Middle frontal gyrus (tissue), 1 donor: ENCODE results near the gene PALMD.

Experiments
- DNase-seq: peaks from one replicate; pipeline ENCODE4 v3.0.0-alpha.2; 2015; ENCODE audit warnings: low spot score; ENCODE audit errors: extremely low spot score

The PALMD gene

DNA sequence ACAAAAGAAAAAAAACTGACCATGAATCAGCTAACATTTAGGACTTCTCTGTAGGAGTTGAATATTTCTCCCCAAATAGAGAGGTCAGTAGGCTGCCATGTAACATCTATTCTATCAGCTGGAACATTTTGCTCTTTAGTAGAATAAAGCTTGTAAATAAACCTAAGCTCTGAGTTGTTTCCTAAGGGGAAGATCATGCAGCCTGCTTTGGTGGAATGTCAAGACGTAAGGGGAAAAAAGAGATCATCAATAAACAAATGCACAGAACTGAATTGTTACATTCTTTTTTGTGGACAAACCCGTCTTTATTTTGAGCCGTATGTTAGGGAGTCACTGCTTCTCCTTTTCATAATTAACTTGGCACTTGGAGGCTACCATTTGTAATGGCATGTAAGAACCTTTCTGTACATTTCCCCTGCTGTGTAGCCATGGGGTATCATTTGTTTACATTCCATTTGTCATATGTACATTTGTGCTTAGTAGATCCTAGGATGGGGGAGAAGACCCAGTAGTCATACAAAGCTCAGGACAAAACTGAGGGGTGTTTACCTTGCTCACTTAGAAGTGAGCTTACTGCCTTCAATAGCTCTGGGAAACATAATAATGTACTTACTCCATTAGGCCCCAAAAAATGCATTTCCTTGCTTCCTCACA, 10.8 kb upstream of the PALMD start:
- no peak for DNase-seq

GRCh38 chr1:99635664-99636063, 10.2 kb upstream of the PALMD start:
- DNase-seq = no peak

- DNase-seq = no peak
Observed at GRCh38 chr1:99636647-99637175, 9.2 kb upstream of the PALMD start.

GRCh38 chr1:99638853-99639252, 7.1 kb upstream of the PALMD start:
- no peak for DNase-seq

GRCh38 chr1:99639408-99639807, 6.5 kb upstream of the PALMD start:
- DNase-seq = no peak

DNA sequence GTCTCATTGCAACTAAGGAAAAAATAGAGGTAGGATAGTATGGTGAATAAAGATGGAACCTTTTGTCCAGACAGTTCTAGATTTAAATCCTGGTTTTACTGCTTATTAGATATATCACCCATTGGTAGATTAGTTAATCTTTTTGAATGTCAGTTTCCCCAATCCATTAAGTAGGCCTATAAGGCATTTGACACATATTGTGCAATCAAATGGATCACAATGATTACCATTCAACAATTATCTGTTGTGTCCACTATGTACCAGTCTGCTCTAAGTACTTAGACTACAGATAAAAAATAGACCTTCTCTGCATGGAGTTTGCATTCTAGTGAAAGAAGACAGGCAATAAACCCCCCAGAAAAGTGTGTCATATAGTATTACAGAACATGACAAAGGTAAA, 6.0 kb upstream of the PALMD start:
- no peak for DNase-seq

- DNase-seq = no peak
Observed at GRCh38 chr1:99640672-99641071, 5.2 kb upstream of the PALMD start.

DNA sequence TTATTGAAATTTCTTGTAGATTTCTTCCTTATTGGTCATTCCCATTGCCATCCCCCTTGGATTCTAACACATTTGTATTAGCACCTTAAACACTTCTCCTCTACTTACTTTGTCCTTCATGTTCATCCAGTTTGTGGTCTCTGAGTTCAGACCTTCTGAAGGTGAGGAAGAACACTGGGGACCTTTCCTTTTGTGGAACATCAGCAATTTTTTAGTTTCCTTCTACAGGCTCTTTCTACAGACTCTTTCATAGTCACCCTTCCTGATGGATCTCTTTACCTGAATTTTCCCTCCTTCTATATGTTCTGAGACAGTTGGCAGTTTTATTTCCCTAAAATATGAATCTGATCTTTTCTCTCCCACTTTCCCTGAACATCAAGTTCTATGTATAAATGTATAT, 4.4 kb upstream of the PALMD start:
- no peak for DNase-seq

DNA sequence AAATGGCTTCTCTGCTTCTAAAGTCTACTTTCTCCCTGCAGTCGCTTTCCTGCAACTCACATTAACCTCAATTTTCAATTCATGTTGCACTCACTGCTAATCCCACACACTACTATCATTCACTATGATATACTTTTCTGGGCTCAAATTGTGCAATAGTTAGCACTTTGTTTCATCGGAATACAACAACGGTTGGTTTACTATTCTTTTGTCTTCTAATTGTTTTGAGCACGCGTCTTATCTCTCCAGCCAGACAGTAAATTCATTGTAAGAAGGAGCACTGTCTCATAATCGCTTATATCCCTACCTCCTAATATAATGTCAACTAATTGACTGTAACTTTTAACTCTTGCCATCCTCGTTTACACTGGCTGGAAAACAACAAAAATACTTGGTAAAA, 3.9 kb upstream of the PALMD start:
- DNase-seq = no peak

- DNase-seq = no peak
Observed at GRCh38 chr1:99643021-99643779, 2.7 kb upstream of the PALMD start.

DNA sequence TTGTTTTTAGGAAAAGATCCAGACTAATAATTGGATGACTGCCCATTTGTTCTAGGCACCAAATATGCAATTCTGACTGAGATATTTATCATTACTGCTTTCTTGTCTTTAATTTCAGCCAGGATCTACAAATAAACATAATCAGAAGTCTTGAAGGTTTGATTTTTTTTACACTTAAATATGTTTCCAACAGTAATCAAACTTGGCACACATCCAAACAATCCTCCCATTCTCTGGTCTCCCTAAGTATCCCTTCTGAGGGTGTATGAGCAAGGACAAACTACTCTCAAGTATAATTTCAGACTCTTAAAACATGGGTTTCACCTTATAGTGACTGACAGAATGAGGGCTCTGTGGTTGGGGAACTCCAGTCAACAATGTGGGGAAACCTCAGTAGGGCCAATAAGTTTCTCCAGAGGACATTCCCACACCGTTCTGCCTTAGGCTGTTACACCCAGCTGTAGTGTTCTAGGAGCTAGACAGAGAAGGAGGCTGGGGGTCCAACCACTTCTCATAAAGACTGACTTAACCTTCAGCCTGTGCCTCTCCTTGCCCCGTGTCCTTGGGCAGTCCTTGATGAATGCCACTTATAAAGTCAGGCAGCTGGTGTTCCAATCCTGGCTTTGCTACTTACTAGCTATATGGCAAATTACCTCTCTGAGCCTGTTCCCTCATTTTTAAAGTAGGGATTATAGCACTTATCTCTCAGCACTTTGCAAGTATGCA, 1.5 kb upstream of the PALMD start:
- no peak for DNase-seq

- DNase-seq = no peak
Observed at GRCh38 chr1:99645203-99645602, 710 bp upstream of the PALMD start.

DNA sequence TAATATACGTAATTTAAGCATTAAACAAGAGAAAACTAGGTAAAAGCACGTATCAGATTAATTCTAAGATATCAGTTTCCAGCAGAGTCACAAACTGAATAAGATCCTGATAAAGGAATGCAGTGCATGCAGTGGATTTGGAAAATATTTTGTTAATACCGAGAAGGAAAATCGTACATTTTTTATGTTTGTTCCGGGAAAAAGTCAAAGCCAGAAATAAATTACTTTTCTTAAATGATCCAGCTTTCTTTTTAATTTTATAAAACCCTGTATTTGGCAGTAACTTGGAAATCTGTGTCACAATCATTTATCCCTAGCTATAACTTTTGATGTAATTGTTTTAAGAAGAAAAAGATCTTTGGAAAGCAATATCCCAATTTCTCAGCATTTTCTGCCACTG, 955 bp downstream of the PALMD start:
- DNase-seq = no peak

DNA sequence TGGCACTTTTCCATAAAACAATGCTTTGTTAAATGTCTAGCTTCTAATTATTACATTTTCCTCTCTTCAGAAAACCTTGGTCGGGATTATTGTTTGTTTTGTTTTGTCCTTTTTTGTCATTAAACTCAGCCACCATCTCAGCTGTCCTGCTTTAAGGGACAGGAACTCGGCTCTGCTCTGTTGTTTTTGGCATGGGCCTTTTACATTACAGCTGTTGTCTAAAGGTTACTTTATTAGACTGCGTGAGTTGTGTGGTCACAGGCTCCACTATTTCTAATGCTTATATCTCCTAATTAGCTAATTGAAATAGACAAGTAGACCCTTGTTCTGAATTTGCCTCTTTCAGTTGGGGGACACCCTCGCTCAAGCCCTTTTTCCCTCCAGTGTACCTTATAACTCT, 1.6 kb downstream of the PALMD start:
- DNase-seq = no peak

- no peak for DNase-seq
Observed at GRCh38 chr1:99648107-99648506, 2.2 kb downstream of the PALMD start.

DNA sequence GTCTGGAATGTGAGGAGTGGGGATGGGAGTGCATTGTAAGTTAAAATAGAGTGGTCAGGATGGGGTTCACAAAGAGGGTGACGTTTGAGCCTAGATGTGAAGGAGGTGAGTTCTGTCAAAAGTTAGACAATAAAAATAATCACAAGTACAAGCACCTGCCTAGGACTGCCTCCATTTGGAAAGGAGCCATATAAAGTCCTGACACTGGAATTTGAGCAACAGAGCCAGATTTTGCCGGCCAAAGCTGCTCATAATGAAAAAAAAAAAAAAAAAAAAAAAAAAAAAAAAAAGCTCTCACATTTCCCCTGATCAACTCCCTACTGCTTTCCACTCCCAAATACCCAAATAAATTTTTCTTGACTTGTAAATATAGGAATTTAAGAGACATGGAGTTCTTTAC, 4.1 kb downstream of the PALMD start:
- no peak for DNase-seq

DNA sequence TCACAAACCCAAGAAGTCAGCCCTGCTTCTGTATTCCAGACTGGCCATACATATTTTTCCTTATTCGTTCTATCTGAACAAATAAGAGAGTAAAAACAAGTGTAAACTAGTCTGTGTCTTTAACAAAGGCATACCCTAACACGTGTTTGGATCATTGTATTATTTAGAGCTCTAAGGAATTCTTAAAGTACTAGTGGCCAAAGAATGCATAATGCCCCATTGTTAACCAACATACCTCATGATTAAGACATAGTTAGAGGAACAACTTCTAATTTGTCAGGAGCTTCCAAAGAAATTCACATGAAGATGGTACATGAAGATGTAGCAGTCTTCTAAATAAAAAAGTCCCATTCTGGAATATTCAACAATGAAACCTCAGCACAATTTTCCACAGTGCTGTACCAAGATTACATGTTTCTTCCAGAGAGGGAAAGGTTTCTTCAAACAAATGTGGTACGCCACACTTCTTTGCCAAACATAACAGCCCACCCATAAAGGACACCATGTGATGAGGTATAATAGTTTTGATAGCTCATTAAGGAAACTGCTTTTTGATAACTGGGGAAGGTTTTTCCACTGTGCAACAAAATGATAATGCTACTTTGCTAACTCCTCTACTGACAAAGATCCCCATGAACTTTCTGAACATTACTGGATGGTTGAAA, 5.0 kb downstream of the PALMD start:
- DNase-seq = no peak

GRCh38 chr1:99652881-99653281, 7.0 kb downstream of the PALMD start:
- no peak for DNase-seq

GRCh38 chr1:99655376-99655775, 9.5 kb downstream of the PALMD start:
- no peak for DNase-seq

- DNase-seq = no peak
Observed at GRCh38 chr1:99656701-99657100, 10.8 kb downstream of the PALMD start.

DNA sequence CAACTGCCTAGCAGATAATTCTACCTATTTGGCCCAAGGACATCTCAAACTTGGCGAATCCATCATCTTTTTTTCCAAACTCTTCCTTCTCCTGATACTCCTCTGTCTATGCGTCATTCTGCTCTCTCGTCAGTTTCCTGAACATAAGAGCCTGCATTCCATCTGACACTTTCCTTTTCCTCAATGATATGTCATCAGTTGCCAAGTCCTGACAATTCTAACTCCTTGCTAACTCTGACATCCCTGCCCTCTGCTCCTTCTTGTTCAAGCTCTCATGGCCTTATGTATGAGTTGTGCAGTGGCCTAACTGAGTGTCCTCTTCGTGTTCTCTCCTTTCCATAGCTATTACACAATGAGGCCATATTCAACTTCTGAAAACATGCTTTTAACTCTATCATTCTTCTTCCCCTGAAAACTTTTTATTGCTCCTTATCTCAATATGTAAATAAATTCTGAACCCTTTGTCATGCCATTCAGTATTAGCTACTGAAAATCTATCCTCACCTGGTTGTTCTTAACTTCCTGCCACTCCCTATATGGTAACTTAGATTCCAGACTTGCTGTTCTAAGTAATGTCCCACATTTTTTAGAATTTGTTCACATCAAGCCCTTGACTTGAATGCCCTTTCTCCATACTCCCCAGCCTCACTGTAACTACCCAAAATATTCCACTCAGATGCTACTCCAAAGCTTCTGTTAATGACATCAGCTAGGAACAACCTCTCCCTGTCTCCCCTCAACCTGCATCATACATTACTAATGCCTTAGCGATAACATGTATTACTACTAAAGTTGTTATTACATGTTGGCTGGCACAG, 11.5 kb downstream of the PALMD start:
- DNase-seq = no peak
